ENCODE data around the gene PALM3. TPM values are rescaled to one million over a fixed set of nuclear protein-coding genes. Genes with fewer than 3 reads are reported as not detected.

The PALM3 gene
- total and polyA plus RNA-seq, 2 donors (not counting 3 experiments of a cell fraction or from before 2014, with no cell fraction given), result 0.08 to 0.31 TPM

- FAIRE-seq (no peak), DNase-seq (ENCODE audit: low read depth, low spot score) (peak; percentile 48)
- H3K27me3 ChIP-seq (ENCODE audit: control insufficient read depth in 2 of 2, insufficient read depth in 2 of 2, low read length in 2 of 2), result no peaks in the 10 kb centered on the region
- TF ChIP-seq, protein P1, sequence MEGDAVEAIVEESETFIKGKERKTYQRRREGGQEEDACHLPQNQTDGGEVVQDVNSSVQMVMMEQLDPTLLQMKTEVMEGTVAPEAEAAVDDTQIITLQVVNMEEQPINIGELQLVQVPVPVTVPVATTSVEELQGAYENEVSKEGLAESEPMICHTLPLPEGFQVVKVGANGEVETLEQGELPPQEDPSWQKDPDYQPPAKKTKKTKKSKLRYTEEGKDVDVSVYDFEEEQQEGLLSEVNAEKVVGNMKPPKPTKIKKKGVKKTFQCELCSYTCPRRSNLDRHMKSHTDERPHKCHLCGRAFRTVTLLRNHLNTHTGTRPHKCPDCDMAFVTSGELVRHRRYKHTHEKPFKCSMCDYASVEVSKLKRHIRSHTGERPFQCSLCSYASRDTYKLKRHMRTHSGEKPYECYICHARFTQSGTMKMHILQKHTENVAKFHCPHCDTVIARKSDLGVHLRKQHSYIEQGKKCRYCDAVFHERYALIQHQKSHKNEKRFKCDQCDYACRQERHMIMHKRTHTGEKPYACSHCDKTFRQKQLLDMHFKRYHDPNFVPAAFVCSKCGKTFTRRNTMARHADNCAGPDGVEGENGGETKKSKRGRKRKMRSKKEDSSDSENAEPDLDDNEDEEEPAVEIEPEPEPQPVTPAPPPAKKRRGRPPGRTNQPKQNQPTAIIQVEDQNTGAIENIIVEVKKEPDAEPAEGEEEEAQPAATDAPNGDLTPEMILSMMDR (IDR thresholded peaks at IDR 0.05; ENCODE audit: extremely low read depth in 1 of 2, insufficient read depth in 1 of 2, low read depth in 1 of 2, low read length in 2 of 2), result peak in 1 of 2 donors; percentile 33
- TF ChIP-seq MYC (IDR thresholded peaks at IDR 0.05; ENCODE audit: low read depth, low read length), result no peak
- H4K20me1 ChIP-seq (replicated peaks; ENCODE audit: control insufficient read depth, extremely low read depth, insufficient read depth, low read length), result no peaks in the 10 kb centered on the region
- peaks cover 0 to 9% of the 10 kb centered on the region in 2 experiments for H3K36me3 ChIP-seq (ENCODE audit: control insufficient read depth in 2 of 2, extremely low read depth in 1 of 2, insufficient read depth in 2 of 2, low read length in 2 of 2)
- H3K4me1 ChIP-seq (ENCODE audit: control insufficient read depth, extremely low read depth, insufficient read depth, low read length), result peaks cover 9% of the 10 kb centered on the region
- intact Hi-C loops (cut with micrococcal nuclease), result no loop called here
- peak overlapping the region; percentile 37 for H3K4me2 ChIP-seq (ENCODE audit: insufficient read depth, low read length)
- H3K79me2 ChIP-seq (ENCODE audit: control insufficient read depth, insufficient read depth, low read length), result no peaks in the 10 kb centered on the region
- dilution Hi-C loops (cut with MboI; ENCODE audit: extremely low pct_ligation_motif_present, low sequenced_read_pairs), result no loop called here
- H3K9me3 ChIP-seq (replicated peaks; ENCODE audit: control insufficient read depth, insufficient read depth, low read length), result peaks cover 3% of the 10 kb centered on the region
- CTCF ChIA-PET, result no interaction called here
- POLR2A ChIA-PET, result interaction anchor here (1.2 kb wide), 1 partner anchor 8 kb away, joined by 4 read pairs; no protein-coding TSS in a partner anchor
- no peaks in the 10 kb centered on the region for H3K9me1 ChIP-seq (replicated peaks; ENCODE audit: control insufficient read depth, extremely low read depth, insufficient read depth, low read length)
- H3K4me3 ChIP-seq (replicated peaks in 1 of 3; ENCODE audit: insufficient read depth in 1 of 3, low read depth in 1 of 3, low read length in 3 of 3), result peak overlapping the region; percentile 6 to 52 (median 19)
- H3K9ac ChIP-seq (replicated peaks; ENCODE audit: extremely low read depth, insufficient read depth, low read length), result no peak overlapping the region
- no TSS peak for BruUV-seq (replicated peaks)
- no peak overlapping the region for H3K27ac ChIP-seq (ENCODE audit: insufficient read depth, low read depth, low read length)
- H2AFZ ChIP-seq (ENCODE audit: low read depth, low read length), result peak overlapping the region; percentile 3
Observed at GRCh38 chr19:14089412-14089661, 27.5 kb upstream of the PALM3 start.

DNA sequence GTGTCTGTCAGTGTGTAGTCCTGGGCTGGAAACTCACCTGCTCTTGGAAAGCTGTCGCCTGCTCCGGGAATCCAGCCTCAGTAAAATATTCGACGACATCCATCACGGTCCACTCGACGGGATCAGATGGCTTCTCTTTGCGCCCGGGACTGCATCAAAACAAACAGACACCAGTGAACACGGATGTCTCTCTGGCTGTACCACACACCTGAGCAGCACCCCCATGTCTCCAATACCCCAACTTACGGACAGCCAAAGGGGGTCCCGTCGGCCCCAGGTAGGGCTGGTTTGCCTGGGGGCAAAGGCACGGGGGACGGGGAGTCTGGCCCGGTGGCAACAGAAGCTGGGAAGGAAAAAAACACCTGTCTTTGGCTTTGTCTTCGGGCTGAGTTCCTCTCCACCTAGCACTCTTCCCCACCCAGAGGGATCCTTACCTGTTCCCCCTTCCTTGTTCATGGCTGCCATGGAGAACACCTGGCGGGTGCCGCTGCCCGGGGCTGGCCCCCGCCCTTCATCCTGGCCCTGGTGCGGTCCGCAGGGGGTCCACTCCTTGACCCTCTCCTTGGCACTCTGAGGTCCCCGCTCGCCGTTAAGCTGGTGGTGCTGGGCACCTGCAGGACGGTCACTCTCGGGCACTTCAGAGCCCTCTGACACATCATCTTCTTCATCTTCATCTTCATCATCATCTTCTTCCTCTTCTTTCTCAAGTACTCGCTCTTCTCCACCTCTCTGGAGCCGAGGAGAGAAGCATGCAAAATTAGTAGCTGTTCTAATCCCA, 26.9 kb upstream of the PALM3 start:
- Histone ChIP-seq H4K20me1 (replicated peaks; ENCODE audit: control insufficient read depth, extremely low read depth, insufficient read depth, low read length) (no peaks in the 10 kb centered on the region), H3K27me3 (ENCODE audit: control insufficient read depth in 2 of 2, insufficient read depth in 2 of 2, low read length in 2 of 2) (no peaks in the 10 kb centered on the region), H3K9me3 (replicated peaks; ENCODE audit: control insufficient read depth, insufficient read depth, low read length) (peaks cover 3% of the 10 kb centered on the region), H3K79me2 (ENCODE audit: control insufficient read depth, insufficient read depth, low read length) (no peaks in the 10 kb centered on the region), H3K9me1 (replicated peaks; ENCODE audit: control insufficient read depth, extremely low read depth, insufficient read depth, low read length) (no peaks in the 10 kb centered on the region), H3K27ac (ENCODE audit: insufficient read depth, low read depth, low read length) (no peak overlapping the region), H3K36me3 (ENCODE audit: control insufficient read depth in 2 of 2, extremely low read depth in 1 of 2, insufficient read depth in 2 of 2, low read length in 2 of 2) (peaks cover 0 to 9% of the 10 kb centered on the region in 2 experiments), H3K4me1 (ENCODE audit: control insufficient read depth, extremely low read depth, insufficient read depth, low read length) (peaks cover 9% of the 10 kb centered on the region), H2AFZ (ENCODE audit: low read depth, low read length) (no peak overlapping the region), H3K4me2 (ENCODE audit: insufficient read depth, low read length) (peak overlapping the region; percentile 37), H3K9ac (replicated peaks; ENCODE audit: extremely low read depth, insufficient read depth, low read length) (no peak overlapping the region), H3K4me3 (replicated peaks in 1 of 3; ENCODE audit: insufficient read depth in 1 of 3, low read depth in 1 of 3, low read length in 3 of 3) (peak overlapping the region in 1 of 3 experiments; percentile 52)
- no TSS peak for BruUV-seq (replicated peaks)
- dilution Hi-C loops (cut with MboI; ENCODE audit: extremely low pct_ligation_motif_present, low sequenced_read_pairs) (no loop called here), intact Hi-C loops (cut with micrococcal nuclease) (no loop called here)
- TF ChIP-seq, protein P1 (IDR thresholded peaks at IDR 0.05; ENCODE audit: extremely low read depth in 1 of 2, insufficient read depth in 1 of 2, low read depth in 1 of 2, low read length in 2 of 2), result no peak
- TF ChIP-seq, protein P2, sequence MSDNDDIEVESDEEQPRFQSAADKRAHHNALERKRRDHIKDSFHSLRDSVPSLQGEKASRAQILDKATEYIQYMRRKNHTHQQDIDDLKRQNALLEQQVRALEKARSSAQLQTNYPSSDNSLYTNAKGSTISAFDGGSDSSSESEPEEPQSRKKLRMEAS (IDR thresholded peaks at IDR 0.05; ENCODE audit: insufficient read depth, insufficient read length), result no peak
- no peak for FAIRE-seq
- ChIA-PET POLR2A (no interaction called here), CTCF (interaction anchor here (0.5 kb wide), 1 partner anchor 214 kb away, joined by 4 read pairs; no protein-coding TSS in a partner anchor)
- DNase-seq (ENCODE audit: low read depth, low spot score), result no peak

Data from endothelial cell of umbilical vein (primary cell).